NCI-H82 treated with DMSO at 0.1 percent for 48 hours (cell line): ENCODE data around the gene RRM2.

Source experiments
- DNase-seq: peaks from one replicate; lab custom pipeline; 2025; ENCODE audit not compliant: unreplicated experiment; lab: John Stamatoyannopoulos, UW

RRM2 gene

DNA sequence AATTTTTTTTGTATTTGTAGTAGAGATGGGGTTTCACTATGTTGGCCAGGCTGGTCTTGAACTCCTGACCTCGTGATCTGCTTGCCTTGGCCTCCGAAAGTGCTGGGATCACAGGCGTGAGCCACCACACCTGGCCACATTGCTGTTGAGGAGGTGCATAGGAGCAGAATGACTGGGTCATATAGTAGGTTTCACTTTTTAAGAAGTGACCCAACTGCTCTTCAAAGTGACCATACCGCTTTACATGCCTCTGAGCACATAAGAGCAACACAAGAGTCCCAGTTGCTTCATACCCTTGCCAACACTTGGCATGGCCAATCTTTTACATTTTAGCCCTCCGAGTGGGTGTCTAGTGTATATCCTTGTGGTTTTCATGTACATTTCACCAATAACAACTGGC lies 28.9 kb downstream of the RRM2 start:
- no peak for DNase-seq

- DNase-seq: no peak
These were observed 34.8 kb downstream of the RRM2 start for GRCh38 chr2:10157293-10157692.

DNA sequence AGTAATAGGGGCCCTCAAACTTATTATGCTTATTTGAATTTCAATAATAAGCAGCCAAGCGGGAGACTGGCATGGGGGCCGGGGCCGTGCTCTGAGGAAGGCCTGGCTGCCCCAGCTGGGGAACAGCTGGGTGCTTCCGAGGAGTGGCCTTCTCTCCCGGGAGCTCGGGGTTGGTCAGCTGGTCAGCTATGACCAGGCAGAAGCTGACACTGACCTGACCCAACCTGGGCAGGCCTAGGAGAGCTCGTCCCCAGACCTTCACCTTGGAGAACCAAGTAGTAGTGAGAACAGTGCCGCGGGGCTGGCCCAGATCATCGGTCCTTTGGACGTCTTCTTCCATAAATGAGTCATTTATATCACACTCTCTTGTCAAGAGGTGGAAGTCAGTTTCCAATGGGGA lies 36.1 kb downstream of the RRM2 start:
- DNase-seq: no peak

DNA sequence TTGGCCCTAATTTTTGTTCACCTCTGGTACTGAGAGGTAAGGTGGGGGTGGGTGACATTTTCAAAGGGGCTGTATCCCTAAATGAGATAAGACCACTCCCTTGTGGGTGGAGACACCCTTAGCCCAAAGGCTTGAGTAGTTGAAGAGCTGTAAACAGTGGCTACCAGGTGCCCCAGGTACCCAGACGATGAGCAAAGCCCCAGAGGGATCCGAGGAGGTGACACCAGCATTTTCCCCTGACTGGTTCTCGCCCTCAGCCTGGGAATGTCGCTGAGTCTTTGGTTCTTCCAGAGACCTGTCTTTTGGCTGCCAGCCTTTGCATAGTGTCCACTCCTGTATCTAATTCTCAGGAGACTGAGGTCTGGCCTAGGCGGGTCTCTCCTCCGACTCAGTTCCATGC lies 36.5 kb downstream of the RRM2 start:
- DNase-seq: no peak

- no peak for DNase-seq
These were observed 37.1 kb downstream of the RRM2 start for GRCh38 chr2:10159581-10160131.

- no peak for DNase-seq
These were observed 37.8 kb downstream of the RRM2 start for GRCh38 chr2:10160203-10160955.

- DNase-seq: no peak
These were observed 38.8 kb downstream of the RRM2 start for GRCh38 chr2:10161206-10161931.

GRCh38 chr2:10161961-10162441 lies 39.5 kb downstream of the RRM2 start:
- DNase-seq: no peak

DNA sequence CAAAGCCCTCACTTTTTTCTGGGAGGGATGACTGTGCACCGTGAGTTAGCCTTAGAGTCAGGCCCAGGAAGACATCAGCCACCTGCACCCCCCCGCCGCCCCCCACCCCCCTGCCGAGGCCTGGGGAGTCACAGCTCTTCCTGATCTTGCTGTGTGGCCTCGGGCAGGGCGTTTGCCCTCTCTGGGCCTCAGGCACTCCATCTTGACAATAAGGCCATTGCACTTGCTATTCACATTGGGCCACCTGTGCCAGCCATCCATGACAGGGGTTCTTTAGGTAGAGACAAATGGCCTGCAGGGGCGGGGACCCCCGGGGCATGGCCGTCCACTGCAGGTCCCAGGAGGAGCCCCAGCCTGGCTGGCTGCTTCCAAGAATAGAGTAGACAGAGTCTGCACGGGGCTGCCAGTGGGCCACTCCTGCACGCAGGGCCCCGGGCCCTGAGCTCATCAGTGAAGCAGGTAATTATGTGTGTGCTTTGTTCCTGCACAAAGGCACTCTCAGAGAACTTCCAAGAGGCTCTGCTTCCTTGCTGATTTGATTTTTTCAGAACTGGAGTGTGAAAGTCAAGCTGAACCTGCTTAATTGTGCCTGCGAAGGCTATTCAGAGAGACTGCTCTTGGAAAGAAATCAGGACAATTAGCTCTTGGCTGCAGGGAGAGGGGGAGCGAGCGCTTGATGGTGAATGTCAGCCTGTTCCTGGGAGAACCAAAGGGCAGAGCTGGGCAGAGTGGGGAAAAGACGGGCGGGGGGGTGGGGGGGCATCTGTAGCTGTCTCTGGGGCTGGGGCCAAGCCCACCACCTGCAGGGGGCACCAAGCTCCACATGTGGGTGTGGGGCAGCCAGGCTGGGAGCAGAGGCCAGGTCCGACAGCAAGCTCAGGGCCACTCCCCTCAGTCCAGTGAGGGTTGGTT lies 40.3 kb downstream of the RRM2 start:
- no peak for DNase-seq

- no peak for DNase-seq
These were observed 41.3 kb downstream of the RRM2 start for GRCh38 chr2:10163498-10164486.

DNA sequence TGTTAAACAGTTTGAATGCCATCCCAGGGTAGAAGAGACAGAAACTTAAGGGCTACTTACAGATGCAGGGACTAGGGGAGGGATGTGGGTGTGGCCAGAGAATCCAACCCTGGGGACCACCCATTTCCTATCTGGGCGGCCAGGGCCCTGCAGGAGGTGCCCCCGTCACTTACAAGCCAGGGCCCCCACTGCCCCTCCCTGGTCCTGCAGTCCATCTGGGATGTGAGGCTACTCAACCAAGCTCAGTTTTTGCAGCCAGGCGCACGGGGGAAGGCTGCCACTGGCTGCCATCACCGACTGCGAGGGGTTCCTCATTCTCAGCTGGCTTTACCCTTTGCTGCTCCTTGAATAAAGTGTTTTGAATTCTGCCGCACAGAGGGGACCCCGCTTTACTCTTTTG lies 42.1 kb downstream of the RRM2 start:
- DNase-seq: no peak

DNA sequence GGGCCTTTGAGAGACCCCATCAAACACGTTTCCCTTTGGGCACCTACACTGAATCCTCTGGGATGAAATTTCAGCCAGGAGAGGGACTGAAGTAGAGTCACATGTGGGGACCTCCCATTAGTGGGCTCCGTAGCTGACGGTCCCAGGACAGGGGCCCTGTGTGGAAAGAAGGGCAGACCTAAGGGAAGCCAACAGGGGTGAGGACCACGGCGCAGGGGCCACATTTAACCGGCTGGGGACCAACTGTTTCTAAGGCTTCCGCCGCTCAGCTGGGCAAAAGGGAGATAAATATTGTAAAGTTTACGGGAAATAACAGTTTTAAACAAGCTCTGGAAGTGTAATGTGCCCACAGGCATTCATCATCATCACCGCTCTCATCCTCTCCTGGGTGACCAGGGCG lies 42.7 kb downstream of the RRM2 start:
- no peak for DNase-seq

DNA sequence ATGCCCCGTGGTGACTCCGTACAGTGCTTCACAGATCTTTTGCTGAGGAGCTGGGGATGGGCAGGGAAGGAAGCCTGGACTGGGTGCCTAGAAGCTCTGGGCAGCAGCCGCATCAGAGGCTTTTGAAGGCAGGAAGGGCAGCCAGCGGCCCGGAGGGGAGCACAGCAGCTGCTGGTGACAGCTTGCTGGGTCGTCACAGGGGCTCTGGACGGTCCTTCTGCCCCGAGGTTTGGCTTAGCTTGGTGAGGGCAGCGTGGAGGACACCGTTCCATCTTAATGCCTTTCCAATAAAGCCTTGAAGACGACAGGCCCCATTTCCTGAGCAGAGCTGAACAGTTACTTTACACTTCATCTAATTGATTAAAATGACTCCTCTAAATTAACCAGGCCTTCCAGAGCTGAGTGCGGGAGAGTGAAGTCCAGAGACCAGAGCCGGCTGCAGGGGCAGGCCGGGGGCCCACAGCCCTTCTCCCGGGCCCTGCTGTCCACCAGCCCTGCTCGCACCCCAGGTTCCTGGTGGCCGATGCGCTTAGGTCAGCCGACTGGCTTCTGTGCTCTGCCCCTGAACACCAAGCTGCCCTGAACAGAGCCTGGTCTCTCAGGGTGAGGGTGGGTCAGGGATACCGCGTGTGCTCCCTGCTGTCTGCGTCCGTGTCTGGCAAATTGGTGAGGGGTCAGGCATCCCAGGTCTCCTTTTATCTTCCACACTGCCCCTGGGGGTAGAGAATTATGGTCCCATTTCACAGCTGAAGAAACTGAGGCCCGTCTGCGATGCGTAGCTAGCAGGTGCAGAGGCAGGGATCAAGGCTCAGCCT lies 43.5 kb downstream of the RRM2 start:
- DNase-seq: no peak

DNA sequence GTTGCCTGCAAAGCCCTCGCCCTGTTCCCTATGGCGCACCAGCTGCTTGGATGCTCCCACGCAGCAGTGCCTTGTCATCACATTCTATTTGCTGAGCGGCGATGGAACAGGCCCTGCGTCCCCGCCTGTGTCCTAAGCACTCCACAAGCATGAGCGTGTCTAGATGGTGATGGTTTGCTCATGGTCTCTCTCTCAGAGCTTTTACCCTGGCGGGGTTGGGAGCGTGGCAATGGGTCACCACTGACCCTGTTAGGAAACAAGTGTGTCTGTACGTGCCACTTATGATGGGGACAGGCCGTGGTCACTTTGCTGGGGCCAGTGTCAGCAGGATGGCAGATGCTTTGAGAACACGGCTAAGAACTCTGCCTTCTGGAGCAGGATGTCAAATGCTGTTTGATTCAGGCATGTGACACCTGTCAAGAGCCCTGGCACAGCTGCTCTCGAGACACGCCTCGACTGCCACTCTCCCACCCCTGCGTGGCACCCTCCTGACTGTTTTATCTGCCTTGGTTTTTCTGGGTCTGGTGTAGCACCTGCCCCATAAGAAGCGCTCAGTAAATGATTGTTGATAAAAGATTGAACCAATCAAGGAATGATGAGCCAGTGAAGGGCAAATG lies 44.2 kb downstream of the RRM2 start:
- no peak for DNase-seq

- no peak for DNase-seq
These were observed 44.8 kb downstream of the RRM2 start for GRCh38 chr2:10167316-10167715.

GRCh38 chr2:10168221-10168620 lies 45.7 kb downstream of the RRM2 start:
- no peak for DNase-seq

DNA sequence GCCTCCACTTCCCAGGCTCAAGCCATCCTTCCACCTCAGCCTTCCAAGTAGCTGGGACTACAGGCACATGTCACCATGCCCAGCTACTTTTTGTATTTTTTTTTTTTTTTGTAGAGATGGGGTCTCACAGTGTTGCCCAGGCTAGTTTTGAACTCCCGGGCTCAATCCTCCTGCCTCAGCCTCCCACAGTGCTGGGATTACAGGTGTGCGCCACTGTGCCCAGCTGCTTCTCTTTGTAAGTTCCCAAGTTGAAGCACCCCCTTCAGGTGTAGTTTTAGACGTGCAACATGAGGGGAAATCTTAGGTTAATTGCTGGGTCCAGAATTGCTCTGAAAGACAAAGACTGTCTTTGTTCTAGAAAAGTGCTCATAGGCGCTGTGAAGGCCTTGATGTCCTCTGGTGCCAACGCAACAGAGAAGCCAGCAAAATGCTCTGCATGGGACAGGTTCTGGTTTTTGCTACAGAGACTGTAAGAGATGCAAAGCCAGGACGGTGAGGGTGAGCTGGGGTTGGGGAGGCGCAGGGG lies 46.6 kb downstream of the RRM2 start:
- no peak for DNase-seq

- DNase-seq: no peak
These were observed 47.0 kb downstream of the RRM2 start for GRCh38 chr2:10169581-10169980.
